ENCODE measurements around the gene UBE3B. TPM values are rescaled to one million over a fixed set of nuclear protein-coding genes. Genes with fewer than 3 reads are reported as not detected.

UBE3B gene
- total RNA-seq, 1 donor from 2014 or later: 50.9 TPM

DNA sequence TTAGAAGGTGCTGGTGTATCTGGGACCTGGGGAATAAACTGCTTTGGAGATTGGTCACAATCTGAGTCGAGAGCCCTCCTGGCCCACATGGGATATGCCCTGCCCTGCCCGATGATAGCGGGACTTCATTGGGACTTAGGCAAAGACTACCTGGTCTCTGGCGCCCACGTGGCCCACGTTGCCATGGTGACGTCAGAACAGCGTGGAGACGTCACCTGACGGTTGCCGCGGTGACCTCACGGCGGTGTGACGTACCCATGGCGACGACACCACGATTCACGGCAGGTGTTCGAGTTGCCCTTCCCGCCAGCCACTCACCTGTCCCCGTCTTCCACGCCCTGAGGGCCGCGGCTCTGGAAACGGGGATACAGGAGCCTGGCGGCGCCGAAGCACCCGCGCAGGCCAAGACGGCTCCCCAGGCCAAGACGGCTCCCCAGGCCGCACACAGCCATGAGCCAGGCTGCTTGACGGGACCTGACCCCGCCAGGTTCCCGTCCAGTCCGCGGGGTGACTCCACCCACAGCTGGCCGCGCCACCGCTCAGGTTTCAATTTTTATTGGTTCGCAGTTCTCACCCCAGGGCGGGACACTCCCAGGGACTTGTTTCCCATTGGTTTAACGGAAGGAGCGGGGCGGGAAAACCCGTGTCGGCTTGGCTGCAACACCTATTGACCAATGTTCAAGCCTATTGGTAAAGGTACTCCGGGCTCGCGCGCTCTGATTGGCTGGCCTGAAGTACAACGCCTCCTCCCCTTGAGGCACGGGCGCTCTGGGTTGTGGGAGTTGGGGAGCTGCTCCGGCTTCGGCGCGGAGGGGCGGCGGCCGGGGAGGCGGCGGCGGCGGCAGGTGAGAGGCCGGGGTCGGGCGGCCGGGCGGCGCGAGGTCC is 95.8 kb downstream of the UBE3B start, which contains the start of the genes MMAB and MVK:
Gene MMAB, minus strand, starts transcription at position 476 of the 885 bp plus-strand sequence. Its CDS starts 24 bp downstream, at position 452.
Gene MVK, plus strand, starts transcription at position 766 of the 885 bp plus-strand sequence. CDS start 1,029 bp downstream, outside the sequence.
- intact Hi-C loops (cut with DNase I): no loop called here
- ATAC-seq (ENCODE audit: poor library complexity): peak; percentile 99
- peak; percentile 99 for DNase-seq

GRCh38 chr12:109573914-109574244 is 96.4 kb downstream of the UBE3B start:
- no peak for ATAC-seq (ENCODE audit: poor library complexity)
- intact Hi-C loops (cut with DNase I): no loop called here
- DNase-seq: no peak

DNA sequence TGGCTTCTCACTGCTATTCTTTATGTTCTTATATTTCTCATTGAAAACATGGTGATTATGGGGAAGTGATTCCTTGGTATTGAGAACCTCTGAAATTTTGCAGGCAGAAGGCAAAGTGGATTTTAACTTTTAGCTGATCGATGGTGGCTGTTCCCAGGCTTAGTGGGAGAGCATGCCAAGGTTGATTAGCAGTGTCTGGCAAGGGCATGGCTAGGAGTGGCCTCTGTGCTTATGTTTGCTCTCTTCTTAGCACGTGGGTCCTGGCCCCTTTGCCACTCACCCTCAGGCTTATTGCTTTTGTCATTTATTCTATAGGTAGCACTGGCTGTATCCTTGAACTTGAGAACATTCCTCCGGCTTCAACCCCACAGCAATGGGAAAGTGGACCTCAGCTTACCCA is 98.2 kb downstream of the UBE3B start:
- no peak for DNase-seq
- intact Hi-C loops (cut with DNase I): no loop called here

GRCh38 chr12:109577311-109577710 is 99.9 kb downstream of the UBE3B start:
- DNase-seq (no peak), ATAC-seq (ENCODE audit: poor library complexity) (no peak)
- intact Hi-C loops (cut with DNase I): no loop called here

More for the DNA sequence above, 98.2 kb downstream of the UBE3B start:
- ATAC-seq (ENCODE audit: poor library complexity): no peak

DNA sequence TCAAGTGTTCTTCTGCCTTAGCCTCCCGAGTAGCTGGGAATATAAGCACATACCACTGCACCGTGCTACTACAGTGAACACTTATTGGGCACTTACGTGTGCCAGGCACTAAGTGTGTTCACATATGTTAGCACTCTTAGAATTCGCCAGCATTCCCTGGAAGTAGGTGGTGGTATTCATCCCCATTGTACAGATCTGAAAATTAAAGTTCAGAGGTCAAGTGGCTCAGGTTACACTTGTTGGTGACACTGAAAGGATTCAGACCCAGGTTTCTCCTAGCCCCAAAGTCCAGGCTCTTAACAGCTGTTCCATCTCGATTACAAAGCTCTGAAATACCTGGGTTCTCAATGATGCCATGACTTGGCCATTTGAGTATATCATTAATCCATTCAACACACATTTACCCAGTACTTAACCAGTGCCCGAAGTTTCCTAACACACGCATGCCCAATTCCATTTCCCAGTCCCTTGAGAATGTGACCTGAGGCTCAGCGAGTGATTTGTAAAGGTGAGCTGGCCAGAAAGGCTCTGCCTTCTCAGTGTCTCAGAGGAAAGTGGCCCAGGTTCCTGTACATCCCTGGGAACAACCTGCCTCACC is 101.0 kb downstream of the UBE3B start:
- intact Hi-C loops (cut with DNase I): no loop called here
- no peak for DNase-seq
- ATAC-seq (ENCODE audit: poor library complexity): no peak

- DNase-seq (no peak), ATAC-seq (ENCODE audit: poor library complexity) (no peak)
- intact Hi-C loops (cut with DNase I): no loop called here
Observed at GRCh38 chr12:109579639-109580038, 102.2 kb downstream of the UBE3B start.

- DNase-seq: no peak
- ATAC-seq (ENCODE audit: poor library complexity): no peak
- intact Hi-C loops (cut with DNase I): no loop called here
Observed at GRCh38 chr12:109580272-109580671, 102.8 kb downstream of the UBE3B start.

- no peak for ATAC-seq (ENCODE audit: poor library complexity)
- intact Hi-C loops (cut with DNase I): no loop called here
- no peak for DNase-seq
Observed at GRCh38 chr12:109580684-109581333, 103.4 kb downstream of the UBE3B start.

DNA sequence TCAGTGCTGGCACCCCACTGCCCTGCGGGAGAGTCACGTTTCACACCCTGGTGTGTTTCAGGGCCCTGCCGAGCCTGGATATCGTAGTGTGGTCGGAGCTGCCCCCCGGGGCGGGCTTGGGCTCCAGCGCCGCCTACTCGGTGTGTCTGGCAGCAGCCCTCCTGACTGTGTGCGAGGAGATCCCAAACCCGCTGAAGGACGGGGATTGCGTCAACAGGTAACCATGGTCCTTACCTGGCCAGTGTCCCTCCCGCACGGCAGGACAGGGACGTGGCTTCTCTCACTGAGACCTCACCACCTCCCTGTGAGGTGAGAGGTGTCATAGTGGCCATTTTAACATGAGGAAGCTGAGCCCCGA is 103.9 kb downstream of the UBE3B start:
- ATAC-seq (ENCODE audit: poor library complexity) (no peak), DNase-seq (no peak)

DNA sequence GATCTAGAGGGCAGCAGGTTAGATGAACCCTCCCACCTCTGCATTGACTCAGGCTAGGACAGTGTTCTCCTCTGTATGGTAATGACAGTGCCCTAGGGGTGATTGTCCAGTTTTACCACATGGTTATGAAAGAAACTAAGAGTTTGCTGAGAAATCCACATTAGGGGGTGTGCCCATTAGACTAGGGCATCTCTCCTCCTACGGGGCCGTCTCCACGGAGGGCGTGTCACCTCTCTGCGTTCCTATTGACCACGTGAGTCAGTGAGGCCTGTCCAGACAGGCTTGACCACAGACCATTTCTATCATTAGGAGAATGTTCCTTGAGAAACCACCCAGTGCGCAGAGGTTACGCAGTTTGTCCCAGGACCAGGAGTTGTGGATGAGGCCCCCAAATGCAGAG is 104.4 kb downstream of the UBE3B start:
- intact Hi-C loops (cut with DNase I): no loop called here
- no peak for ATAC-seq (ENCODE audit: poor library complexity)
- no peak for DNase-seq

More for the DNA sequence above, 103.9 kb downstream of the UBE3B start:
- intact Hi-C loops (cut with DNase I): no loop called here

DNA sequence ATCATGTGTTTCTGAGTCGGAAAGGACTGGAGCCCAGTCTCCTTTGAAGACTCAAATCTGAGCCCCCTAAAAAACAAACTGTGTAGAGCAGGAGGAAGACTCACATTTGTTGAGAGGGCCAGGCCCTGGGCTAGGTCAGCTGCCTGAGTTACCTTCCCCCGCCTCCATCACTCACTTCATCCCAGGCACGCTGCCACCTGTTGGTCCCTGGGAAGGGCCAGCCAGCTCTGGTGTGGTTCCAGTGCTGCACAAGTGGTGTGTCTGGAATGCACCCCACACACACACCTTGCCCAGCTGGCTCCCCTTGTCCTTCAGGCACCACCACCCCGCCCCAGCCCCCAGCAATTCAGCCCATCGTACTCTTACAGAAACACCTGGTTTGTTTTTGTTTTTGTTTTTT is 105.2 kb downstream of the UBE3B start:
- intact Hi-C loops (cut with DNase I): no loop called here
- DNase-seq (peak; percentile 67), ATAC-seq (ENCODE audit: poor library complexity) (peak; percentile 94)

DNA sequence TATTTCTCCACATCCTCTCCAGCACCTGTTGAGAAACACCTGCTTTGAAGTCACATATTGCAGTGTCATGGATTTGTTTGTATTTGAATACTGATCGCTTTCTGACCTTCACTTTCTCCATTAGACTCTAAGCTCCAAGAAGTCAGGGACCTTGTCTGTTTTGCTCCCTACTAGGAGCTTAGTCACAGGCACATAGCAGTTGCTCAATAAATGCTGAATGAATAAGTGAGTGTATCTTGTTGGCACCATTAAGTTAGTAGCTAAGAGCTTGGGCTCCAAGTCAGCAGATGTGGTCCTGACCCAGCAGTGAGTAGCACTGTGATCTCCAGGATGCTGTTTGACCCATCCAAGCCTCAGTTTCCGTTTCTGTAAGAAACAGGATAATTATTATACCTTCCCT is 106.3 kb downstream of the UBE3B start:
- intact Hi-C loops (cut with DNase I): no loop called here
- ATAC-seq (ENCODE audit: poor library complexity) (no peak), DNase-seq (no peak)

Other genes with a start within 250 kb of the UBE3B start
- not detected for gene FOXN4, start 168.3 kb upstream of the UBE3B start, total RNA-seq
- 0.78 TPM for gene MYO1H, start 129.7 kb upstream of the UBE3B start, total RNA-seq
- gene KCTD10, start 334 bp upstream of the UBE3B start, total RNA-seq: 27.1 TPM
- 68.1 TPM for gene MMAB, start 95.9 kb downstream of the UBE3B start, total RNA-seq
- 9.4 TPM for gene MVK, start 96.2 kb downstream of the UBE3B start, total RNA-seq
- gene FAM222A, start 236.2 kb downstream of the UBE3B start, total RNA-seq: 25.0 TPM